GM21786 (cell line): ENCODE data around the gene TMEM255B.
"Not testable (repeated sequence)": the region's sequence is repeated elsewhere in the genome, so short reads cannot be mapped to it uniquely, and the experiment has no call there.

Source experiments
- ATAC-seq: cut with Tn5 transposase; IDR thresholded peaks from one replicate; pipeline ENCODE4 v1.9.1; 2021; ENCODE audit not compliant: unreplicated experiment

The TMEM255B gene

GRCh38 chr13:113815151-113816058 is 56.4 kb downstream of the TMEM255B start:
- ATAC-seq = no peak

DNA sequence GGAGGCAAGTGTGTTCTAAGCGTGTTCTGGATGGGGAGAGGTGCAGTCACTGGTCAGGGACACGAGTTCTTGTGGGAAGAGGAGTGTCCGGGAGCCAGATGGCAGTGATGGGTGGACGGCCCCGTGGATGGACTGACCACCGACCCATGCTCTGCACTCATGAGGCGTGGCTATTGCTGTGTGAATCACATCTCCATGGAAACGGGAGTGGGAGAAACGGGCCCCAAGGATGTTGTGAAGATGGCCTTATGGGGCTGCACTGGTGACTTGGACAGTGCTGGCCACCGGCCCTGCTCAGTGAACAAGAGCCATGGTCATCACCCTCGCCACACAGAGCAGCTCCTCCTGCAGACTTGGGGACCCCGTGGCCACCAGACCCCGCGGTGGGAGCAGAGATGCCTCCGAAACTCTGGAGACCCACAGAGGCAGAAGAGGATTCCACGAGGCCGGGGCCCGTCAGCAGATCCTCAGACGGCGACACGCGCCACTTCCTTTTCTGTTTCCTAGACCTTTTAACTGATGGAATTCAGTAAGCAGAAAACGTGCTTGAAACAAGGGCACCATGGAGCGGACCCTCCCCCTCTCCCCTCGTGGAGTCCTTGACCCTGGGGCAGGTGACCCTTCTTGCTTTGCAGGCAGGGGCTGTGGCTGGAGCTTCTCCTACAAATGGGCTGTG is 57.4 kb downstream of the TMEM255B start:
- ATAC-seq = no peak

- no peak for ATAC-seq
These were observed 58.2 kb downstream of the TMEM255B start for GRCh38 chr13:113816946-113817859.

- no peak for ATAC-seq
These were observed 59.0 kb downstream of the TMEM255B start for GRCh38 chr13:113817860-113818691.

DNA sequence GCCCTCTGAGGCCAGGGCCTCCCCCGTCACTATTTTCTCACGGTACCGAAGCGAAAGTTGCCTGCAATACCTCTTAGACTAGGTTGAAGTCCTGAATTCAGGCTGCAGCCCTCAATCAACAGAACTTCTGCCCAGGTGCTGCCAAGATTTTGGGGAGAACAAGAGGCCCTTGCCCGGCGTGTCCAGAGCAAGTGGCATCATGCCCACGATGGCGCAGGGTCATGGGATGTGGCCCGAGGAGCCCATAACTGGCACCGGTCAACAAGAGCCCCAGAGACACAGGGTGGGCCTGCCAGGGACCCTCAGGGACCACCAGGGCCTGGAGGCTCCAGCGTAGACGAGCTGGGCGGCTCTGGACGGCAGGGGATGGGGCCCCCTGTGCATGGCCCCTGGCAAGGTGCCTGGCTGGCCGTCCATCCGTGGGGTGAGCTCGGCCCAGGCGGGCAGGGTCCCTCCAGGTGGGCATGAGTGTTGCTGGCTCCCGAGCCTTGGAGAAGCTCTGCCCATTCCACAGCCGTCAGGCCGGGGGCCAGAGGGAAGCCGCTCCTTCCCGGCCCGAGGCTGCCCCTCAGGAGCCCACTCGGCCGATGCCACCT is 59.8 kb downstream of the TMEM255B start:
- ATAC-seq = no peak

GRCh38 chr13:113819341-113819730 is 60.3 kb downstream of the TMEM255B start:
- no peak for ATAC-seq

DNA sequence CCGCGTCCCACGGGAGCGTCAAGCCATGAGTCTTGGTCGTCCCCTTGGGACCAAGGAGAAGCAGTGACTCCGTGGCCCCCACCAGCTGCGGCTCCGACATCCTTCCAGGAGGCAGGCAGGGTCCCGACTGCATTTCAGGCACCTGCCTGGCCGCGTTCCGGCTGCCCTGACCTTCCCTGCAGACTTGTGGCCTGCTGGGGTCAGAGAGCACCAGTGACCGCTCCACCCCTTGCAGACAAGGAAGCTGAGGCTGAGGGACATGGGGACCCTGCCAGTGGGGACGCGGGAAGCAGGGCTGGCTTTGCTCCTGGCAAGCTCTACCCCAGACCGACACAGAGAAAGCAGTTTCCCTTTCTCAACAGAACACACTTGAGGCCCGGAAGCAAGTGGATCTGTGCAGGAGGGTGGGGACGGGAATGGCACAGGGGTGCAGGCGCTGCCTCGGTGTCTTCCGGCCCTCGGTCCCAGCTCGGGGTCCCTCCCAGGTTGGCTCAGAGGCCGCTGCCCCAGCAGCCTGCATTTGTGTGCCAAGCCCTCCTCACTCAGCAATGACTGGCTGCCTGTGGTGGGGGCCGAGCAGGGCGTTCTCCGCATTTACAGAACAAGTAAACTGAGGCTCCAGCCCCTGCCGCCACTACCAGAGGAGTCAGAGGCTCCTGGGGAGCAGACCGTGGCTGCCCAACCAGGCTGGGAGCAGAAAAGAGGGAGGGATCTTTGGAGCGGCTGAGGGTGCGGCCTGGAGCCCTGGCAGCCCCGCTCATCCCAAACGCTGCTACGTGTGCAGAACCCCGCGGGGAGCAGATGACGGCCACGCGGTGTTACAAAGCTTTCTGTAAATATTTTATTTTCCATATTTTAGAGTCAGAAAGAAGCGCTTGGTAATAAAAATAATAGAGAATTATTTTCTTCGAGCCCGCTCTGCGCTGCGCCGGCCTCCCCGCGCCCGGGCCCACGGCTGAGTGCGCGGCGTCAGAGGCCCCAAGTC is 61.0 kb downstream of the TMEM255B start:
- no peak for ATAC-seq

- no peak for ATAC-seq
These were observed 62.0 kb downstream of the TMEM255B start for GRCh38 chr13:113820813-113821651.

GRCh38 chr13:113821847-113822246 is 62.8 kb downstream of the TMEM255B start:
- ATAC-seq = no peak

DNA sequence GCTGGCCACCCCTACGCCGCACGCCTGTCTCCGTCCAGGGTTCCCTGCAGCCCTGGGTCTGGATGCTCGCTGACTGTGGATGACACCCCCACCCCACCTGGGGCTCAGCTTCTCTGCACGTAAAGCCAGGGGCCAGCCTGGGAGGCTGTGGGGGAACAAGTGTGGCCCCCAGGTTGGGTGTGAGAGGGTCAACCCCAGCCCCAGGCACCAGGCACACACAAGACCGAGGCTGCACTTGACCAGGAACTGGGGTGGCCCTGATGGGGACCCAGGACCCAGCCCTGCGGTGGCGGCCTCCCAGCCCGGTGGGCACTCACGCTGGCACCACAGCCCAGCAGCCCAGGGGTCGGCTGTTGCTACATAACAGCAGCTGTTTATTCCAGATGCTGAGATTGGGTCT is 63.2 kb downstream of the TMEM255B start:
- no peak for ATAC-seq

DNA sequence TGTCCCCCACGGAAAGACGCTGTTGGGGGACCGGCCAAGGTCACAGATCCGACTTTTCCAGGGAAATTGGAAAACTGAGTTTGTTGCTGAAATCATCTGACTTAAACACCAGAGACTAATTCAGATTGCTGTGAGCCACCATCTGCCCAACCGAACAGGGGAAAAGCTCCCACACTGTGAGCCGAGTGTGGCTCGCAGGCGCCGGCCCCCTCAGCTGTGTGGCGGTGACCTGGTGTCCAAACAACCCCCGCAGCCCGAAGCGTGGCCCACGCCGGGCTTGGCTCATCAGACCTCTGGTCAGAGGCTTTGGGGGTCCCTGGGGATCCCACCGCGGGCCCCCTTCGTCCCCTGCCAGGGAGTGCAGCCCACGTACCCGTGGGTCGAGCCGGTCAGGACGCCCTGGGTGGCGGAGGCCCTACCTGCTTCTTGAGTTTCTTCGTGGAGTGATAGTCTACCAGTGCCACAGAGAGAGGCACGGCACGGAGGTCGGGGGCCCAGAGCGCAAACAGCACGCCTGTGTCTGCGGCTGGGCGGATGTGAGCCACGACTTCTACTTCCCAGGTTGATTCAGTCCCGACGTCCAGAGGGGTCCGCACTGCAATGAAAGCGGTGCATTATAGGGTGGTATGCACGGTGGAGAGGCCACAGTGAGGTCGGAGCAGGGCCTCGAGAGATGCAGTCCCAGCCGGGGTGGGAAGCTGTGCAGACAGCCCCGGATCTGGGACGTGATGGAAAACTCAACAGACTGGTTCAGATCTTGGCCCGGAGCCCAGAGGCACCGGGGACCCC is 64.1 kb downstream of the TMEM255B start:
- no peak for ATAC-seq

DNA sequence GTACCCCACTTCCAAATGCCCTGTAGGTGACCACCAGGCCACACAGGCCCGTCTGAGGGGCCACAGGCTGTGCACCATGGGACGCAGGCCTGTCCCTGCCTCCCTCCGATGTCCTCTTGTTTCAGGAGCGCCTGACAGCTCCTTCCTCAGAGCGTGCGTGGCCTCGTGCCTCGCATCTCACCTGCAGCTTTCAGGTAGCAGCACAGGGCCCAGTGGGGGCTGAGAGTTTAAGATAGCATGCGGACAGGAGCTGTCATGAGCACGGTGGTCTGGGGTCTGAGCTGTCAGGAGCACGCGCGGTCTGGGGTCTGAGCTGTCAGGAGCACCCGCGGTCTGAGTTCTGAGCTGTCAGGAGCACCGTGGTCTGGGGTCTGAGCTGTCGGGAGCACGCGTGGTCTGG is 64.7 kb downstream of the TMEM255B start:
- no peak for ATAC-seq

- ATAC-seq = no peak
These were observed 66.8 kb downstream of the TMEM255B start for GRCh38 chr13:113825841-113826240.

DNA sequence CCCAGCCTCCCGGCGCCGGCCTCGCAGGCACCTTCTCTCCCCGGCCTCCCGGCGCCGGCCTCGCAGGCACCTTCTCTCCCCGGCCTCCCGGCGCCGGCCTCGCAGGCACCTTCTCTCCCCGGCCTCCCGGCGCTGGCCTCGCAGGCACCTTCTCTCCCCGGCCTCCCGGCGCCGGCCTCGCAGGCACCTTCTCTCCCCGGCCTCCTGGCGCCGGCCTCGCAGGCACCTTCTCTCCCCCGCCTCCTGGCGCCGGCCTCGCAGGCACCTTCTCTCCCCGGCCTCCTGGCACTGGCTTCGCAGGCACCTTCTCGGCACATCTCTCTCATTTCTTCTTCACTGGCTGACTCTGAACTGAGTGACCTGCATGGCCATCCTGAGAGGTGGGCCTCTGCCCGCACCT is 67.4 kb downstream of the TMEM255B start:
- not testable (repeated sequence) for ATAC-seq

DNA sequence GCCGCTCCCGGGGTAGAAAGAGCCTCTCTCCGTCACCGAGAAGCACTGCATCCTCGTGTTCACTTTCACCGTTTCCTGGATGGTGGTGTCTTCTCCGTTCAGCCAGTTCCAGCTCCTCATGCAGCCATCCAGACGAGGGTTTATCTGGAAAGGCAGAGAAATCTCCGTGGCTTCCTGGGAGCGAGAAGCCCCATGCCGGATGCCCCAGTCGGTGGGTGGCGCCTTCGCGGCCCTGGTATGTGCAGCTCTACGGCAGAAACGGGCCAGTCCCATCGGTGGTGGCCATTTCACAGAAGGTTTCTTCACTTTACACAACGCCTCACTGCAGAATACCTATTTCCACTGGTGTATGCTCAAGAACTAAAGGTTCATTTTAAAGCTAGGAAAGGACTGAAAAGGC is 68.0 kb downstream of the TMEM255B start:
- ATAC-seq = no peak

DNA sequence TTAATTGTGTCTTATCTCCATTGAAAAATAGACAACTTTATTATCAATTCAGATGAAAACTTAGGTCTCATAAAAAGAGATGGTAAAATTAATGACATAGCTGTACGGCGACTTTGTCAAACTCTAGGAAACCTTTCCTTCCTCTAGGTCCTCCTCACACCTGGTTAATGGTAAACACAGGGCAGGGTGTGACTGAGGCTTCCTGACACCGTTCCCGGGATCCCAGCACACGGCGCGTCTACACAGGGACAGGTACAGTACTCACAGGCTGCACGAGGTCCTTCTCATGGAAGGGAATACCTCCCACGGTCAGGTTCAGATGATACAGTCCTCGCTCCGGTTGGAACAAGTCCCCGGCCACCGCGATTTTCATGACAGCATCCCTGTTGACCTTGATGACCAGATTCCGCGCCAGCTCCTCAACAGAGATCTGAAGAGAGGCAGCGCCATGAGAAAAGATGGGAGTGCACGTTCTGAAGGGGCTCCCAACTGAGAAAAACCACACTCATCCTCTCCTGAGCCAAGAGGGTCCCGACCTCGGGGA is 69.3 kb downstream of the TMEM255B start:
- ATAC-seq = no peak

DNA sequence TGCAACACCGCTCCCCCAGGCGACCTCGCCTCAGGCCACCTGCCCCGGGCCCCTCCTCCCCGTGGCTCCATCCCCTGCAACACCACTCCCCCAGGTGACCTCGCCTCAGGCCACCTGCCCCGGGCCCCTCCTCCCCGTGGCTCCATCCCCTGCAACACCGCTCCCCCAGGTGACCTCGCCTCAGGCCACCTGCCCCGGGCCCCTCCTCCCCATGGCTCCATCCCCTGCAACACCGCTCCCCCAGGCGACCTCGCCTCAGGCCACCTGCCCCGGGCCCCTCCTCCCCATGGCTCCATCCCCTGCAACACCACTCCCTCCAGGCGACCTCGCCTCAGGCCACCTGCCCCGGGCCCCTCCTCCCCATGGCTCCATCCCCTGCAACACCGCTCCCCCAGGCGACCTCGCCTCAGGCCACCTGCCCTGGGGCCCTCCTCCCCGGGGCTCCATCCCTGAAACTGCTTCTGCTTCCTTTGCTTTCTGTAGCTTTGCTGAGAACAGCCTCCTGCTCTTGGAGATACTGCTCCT is 71.5 kb downstream of the TMEM255B start:
- not testable (repeated sequence) for ATAC-seq
